Measurements from ENCODE around the gene GUCD1.
"Not testable (repeated sequence)": the region's sequence is repeated elsewhere in the genome, so short reads cannot be mapped to it uniquely, and the experiment has no call there.

Gene GUCD1

GRCh38 chr22:24554313-24555164, at the start of gene GUCD1:
Gene GUCD1, minus strand, starts transcription at chr22:24555138. Its CDS starts 147 bp downstream, at chr22:24554991.
- in situ Hi-C loops (cut with MboI; ENCODE audit: low sequenced_read_pairs) = no loop called here

DNA sequence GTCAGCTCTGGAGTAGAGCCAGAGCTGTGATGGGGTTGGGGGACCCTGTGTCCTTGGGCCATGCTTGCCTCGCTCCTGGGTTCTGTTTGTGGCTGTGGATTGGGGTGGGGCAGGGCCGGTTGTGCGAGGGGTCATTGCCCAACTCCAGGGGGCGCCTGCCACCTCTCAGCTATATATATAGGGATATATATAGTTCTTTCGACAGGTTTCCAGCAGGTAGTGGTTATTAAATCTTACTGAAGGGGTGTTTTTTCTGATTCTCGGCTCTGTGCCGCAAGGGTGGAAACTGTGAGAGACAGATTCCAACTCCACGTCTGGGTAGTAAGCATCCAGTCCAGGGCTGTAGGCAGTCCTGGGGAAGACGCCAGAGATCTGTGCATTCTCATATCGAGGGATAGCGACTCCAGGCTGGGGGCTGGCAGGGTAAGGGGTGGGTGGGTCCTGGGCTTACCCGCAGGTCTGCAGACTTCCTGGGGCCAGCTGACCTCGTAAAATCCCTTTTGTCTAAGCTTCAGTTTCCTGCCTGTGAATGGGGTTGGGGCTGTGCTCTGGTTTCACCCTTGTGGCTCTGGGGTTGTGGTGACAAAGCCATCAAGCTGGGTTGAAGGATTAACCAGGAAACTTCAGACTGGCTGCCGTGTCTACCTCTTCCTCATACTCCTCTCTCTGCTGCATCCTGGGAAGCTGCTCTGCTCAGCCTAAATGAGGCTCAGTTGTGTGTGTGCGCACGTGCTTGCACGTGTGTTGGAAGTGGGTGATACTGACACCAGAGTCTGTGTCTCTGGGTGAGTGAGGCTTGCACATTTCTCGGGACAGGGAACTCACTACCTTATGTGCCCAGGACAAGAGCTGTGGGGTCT, 49.1 kb upstream of the GUCD1 start:
- in situ Hi-C loops (cut with MboI; ENCODE audit: low sequenced_read_pairs) = not testable (repeated sequence)

DNA sequence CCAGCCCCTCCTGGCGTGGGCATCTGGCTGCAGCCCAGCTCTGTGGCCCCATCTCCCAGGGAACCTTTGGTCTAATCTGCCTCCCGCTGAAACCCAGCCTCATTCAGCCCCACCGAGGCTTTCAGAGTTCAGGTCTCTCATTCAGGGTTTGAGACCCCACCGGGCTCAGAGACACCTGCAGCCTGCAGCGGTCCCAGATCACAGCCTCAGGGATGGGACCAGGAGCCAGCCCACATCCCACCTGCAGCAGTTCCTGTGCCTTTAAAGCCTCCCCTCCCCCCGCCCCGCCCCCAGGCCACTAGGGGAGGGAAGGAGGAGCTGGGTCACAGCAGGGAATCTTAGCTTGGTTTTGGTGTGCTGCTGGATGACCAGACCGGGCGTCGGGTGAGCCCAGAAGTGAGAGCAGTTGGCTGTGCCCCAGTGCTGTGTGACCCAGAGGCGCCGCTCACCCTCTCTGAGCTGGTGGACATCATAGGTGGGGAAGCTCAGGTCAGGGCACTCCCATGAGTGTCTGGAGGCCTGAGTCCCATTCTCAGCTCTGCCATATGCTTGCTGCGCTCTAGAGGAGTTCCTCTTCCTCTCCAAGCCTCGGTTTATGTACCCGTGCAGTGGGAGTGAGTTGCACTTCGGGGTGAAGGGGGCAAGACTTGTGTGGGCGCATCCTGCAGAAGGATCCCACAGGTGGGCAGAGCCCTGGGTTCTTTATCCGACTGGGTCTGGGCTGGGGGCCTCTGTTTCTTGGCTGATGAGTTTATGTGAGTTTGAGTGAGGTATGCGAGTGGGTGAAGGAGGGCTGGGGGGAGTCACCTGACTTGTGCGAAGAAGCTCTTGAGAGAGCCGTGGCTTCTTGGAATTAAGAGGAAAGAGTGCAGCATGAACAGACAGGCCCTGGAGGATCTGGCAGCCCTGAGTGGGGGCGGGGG, 48.2 kb upstream of the GUCD1 start, which contains the start of gene GGT1:
Gene GGT1, plus strand, starts transcription at position 347 of the 923 bp plus-strand sequence. CDS start 7,889 bp downstream, outside the sequence.
- in situ Hi-C loops (cut with MboI; ENCODE audit: low sequenced_read_pairs) = not testable (repeated sequence)

DNA sequence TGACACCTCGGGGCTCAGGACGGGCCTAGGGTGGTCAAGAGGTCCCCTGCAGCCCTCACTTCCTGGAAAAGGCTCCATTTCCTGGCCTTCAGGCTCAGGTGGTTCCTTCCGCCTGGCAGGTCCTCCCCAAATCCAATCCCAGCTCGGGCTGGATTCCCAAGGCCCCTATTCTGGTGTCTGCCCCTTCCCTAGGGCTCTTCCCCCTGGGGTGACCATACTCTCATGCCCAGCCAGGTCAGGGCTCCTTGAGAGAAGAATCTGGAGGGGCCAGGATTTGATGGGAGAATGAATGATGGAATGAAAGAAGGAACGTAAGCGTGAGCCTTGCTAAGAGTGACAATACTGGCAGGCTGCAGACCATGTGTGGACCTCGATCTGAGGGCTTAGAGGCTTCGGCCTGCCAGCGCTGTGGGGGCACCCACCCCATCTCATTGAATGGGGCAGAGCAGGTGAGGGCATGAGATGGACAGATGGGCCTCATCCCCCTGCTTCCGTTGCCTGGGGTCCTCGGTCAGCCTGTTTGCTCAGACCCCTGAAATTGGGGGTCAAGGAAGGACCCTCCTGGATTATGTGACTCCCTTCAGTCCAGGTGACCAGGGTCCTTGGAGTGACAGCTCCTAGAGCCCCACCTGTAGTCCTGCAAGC, 47.3 kb upstream of the GUCD1 start:
- in situ Hi-C loops (cut with MboI; ENCODE audit: low sequenced_read_pairs) = not testable (repeated sequence)

GRCh38 chr22:24601217-24602104, 46.5 kb upstream of the GUCD1 start:
- in situ Hi-C loops (cut with MboI; ENCODE audit: low sequenced_read_pairs) = no loop called here

DNA sequence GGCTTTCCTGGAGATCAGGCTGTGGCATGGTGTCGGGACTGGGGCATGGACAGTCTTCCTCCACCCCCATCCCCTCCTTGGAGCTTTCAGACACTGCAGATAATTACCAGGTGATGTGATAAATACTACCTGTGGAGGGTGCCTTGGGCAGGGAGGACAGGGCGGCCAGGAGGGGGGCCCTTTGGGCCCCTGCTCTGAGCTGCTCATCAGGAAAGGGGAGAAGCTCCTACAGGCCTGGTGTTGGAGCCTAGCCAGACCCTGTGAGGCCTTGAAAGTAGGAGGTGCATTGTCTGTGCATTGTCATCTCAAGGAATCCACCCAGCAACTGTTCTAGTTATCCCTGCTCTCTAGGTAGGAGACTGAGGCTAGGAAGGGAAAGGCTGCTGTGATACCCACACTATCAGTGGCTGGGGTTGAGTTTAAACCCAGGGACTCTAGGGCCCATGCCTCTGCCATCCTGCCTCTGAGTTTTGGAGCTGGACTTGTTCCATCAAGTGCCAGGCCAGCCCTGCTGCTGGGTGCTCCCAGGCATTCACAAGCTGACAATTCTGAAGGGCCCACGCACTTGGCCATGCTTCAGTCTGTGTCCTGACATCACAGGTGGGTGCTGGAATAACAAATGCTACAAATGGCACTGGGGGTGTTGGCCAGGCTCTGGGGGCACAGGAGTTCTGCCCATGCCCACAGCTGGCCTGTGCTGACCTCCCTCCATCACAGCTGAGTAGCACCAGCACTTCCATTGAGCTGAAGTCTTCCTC, 45.2 kb upstream of the GUCD1 start:
- in situ Hi-C loops (cut with MboI; ENCODE audit: low sequenced_read_pairs) = not testable (repeated sequence)

- in situ Hi-C loops (cut with MboI; ENCODE audit: low sequenced_read_pairs) = no loop called here
These were observed 44.6 kb upstream of the GUCD1 start for GRCh38 chr22:24599514-24599913.

- in situ Hi-C loops (cut with MboI; ENCODE audit: low sequenced_read_pairs) = not testable (repeated sequence)
These were observed 42.1 kb upstream of the GUCD1 start for GRCh38 chr22:24597076-24597475.

DNA sequence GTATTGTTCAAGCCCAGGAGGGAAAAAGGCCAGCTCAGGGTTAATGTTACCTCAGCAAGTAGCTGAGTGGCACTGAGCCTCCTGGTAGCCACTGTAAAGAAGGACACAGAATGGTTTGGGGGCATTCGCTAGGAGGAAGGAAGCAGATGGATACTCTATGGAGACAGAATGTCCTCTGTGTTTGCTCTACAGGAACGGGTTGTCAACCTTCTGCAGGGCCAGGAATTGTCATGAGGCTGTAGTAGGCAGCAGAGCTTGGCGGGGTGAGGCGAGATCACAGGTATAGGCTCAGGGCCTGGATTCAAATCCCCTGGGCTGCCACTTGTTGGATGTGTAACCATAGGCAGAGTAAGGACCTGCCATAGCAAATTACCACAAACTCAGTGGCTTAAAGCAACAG, 40.9 kb upstream of the GUCD1 start:
- in situ Hi-C loops (cut with MboI; ENCODE audit: low sequenced_read_pairs) = no loop called here

GRCh38 chr22:24595228-24595627, 40.3 kb upstream of the GUCD1 start:
- in situ Hi-C loops (cut with MboI; ENCODE audit: low sequenced_read_pairs) = no loop called here

- in situ Hi-C loops (cut with MboI; ENCODE audit: low sequenced_read_pairs) = no loop called here
These were observed 39.7 kb upstream of the GUCD1 start for GRCh38 chr22:24594569-24595120.

DNA sequence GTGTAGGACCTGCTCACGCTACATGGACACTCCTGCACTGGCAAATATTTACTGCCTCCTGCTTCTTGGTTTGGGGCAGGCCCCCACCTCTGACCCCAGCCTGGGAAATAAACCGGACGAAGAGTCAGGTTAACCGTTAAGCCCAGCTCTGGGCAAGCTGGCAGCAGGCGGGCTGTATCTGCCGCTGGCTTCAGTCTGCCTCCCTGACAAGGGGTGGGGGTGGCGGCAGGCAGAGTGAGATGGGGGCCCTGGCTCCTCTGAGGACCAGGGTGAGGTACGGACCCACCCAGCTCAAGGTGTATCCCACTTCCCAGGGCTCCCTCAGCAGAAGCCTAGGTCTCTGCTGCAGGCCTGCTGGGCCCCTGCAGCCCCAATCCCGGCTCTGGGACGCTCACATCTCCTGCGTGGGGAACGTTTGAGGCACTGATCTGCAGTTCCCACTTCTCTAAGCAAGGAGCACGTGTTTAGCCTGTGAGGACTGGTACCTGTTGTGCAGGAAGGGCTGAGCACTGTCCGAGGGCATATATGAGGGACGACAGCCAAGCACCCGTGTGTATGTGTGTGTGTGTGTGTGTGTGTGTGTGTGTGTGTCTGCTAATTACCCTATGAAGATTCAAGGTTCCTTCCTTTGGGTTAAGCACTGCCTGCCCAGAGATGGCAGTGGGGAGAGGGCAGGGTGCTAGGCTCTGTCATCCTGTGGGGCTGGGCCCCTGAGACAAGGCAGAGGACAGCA, 39.1 kb upstream of the GUCD1 start:
- in situ Hi-C loops (cut with MboI; ENCODE audit: low sequenced_read_pairs) = no loop called here

- in situ Hi-C loops (cut with MboI; ENCODE audit: low sequenced_read_pairs) = not testable (repeated sequence)
These were observed 38.6 kb upstream of the GUCD1 start for GRCh38 chr22:24593559-24593835.

GRCh38 chr22:24592851-24593558, 38.1 kb upstream of the GUCD1 start, which contains the start of gene LRRC75B:
Gene LRRC75B, minus strand, starts transcription at chr22:24593073. Its CDS starts 34 bp downstream, at chr22:24593039.
- in situ Hi-C loops (cut with MboI; ENCODE audit: low sequenced_read_pairs) = no loop called here

- in situ Hi-C loops (cut with MboI; ENCODE audit: low sequenced_read_pairs) = no loop called here
These were observed 37.3 kb upstream of the GUCD1 start for GRCh38 chr22:24592058-24592850.

DNA sequence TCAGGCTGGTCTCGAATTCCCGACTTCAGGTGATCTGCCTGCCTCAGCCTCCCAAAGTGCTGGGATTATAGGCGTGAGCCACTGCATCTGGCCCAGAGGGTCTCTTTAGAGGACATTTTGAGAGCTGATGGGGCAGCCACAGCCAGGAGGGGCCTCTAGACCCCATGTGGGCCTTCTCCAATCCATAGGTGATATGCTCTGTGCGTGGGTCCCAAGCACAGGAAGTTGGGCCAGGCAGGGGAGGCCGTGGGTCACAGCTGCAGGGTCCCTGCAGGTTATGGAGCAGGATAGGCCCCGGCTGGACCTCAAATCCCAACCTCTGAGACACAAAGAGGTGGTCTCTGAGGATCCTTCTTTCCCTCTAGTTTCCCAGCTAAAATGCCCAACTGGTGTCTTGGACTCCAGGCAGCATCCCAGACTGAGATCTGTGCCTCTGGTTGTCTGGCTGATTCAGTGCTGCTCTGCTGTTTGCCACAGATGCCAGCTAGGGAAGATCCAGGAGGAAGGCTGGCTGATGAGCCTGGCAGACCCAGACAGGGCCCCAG, 36.4 kb upstream of the GUCD1 start:
- in situ Hi-C loops (cut with MboI; ENCODE audit: low sequenced_read_pairs) = no loop called here
